Uterus (tissue), 4 donors: ENCODE measurements around the gene MCM5. TPM values are rescaled to one million over a fixed set of nuclear protein-coding genes. Genes with fewer than 3 reads are reported as not detected.

Source experiments
- DNase-seq, 2 donors: peaks; one replicate each; pipeline ENCODE4 v3.0.0-alpha.2; 2019 to 2020
- H3K27ac ChIP-seq, 2 donors: fragments of 200-600 bp; sonication (generic); 1 replicate in 1 of 2; 2 replicates in 1 of 2; pipeline ENCODE4 v1.5.1; 2016 to 2018
- H3K27me3 ChIP-seq, 2 donors: fragments of 200-600 bp; sonication (generic); one replicate each; pipeline ENCODE4 v1.5.1; 2018 to 2019; ENCODE audit warnings: control low read depth in 1 of 2
- H3K36me3 ChIP-seq, 2 donors: fragments of 200-600 bp; sonication (generic); one replicate each; pipeline ENCODE4 v1.5.1; 2019; ENCODE audit warnings: control low read depth in 1 of 2
- H3K4me1 ChIP-seq, 2 donors: fragments of 200-600 bp; sonication (generic); one replicate each; pipeline ENCODE4 v1.5.1; 2018 to 2019; ENCODE audit warnings: control low read depth in 1 of 2
- H3K4me3 ChIP-seq, 2 donors: fragments of 200-600 bp; sonication (generic); 1 replicate in 1 of 2; 2 replicates in 1 of 2; pipeline ENCODE4 v1.5.1; 2018 to 2019; ENCODE audit warnings: mild to moderate bottlenecking in 1 of 2
- H3K9me3 ChIP-seq, 2 donors: fragments of 200-600 bp; sonication (generic); one replicate each; pipeline ENCODE4 v1.5.1; 2019; ENCODE audit warnings: control low read depth in 1 of 2
- POLR2A ChIP-seq, 2 donors: fragments of 450-650 bp; IDR thresholded peaks; one replicate each; pipeline ENCODE4 v1.6.1; 2016; ENCODE audit warnings: antibody characterized with exemption in 2 of 2, mild to moderate bottlenecking in 1 of 2, moderate library complexity in 1 of 2
- intact Hi-C: fragments of 100-400 bp; cut with DNase I; formaldehyde crosslinking; loops from one replicate; pipeline ENCODE4 v1.15.1; 2023; ENCODE audit warnings: low total_unique reads
- total RNA-seq, 4 donors: library from RNA; depleted of rRNA in 3 of 4; stranded (reverse); fragments of >200 nt in 3 of 4; gene quantifications; one replicate each; pipeline versions ENCODE4 v1.1.0 to v1.2.4, GENCODE V29; 2014 to 2023
- TF ChIP-seq, protein P1 (sequence below), 4 experiments: fragments of 200-600 bp in 2 of 4; fragments of 450-650 bp in 2 of 4; sonication (generic) in 2 of 4; IDR thresholded peaks; one replicate each; pipeline ENCODE4 v1.5.1; 2016 to 2019; ENCODE audit warnings: antibody characterized with exemption in 4 of 4, mild to moderate bottlenecking in 2 of 4, moderate library complexity in 1 of 4
- donor health status: DM: yes; HTN: yes; CAD: no.

MCM5 gene
- total RNA-seq, 4 donors from 2014 or later = 15.9 to 60.6 (median 40.3) TPM

DNA sequence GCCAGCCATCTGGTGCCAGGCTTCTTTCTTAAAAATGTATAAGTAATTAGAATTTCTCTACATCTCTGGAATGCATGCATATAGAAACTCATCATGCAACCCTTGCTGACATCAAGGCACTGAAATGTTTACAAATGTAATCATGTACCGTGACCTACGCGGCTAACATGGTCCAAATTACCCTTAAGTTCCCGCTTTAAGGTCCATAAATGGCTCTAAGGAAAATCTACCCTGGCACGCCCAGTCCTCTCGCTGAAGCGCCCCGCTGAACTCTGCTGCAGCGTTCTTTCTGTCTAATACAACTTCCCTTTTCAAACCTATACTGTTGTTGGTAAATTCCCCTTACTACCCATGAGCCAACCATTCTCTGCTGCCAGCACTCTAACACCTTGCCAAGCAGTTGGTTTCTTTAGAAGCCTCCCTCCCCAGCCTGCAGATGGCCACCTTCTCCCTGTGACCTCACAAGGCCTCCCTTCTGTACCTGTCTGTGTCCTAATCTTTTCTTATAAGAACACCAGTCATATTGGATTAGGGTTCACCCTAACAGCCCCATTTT is 32.5 kb upstream of the MCM5 start:
- DNase-seq = no peak
- Histone ChIP-seq H3K27ac (no peak overlapping the region), H3K9me3 (no peaks in the 10 kb centered on the region), H3K4me3 (no peak overlapping the region), H3K27me3 (no peaks in the 10 kb centered on the region), H3K4me1 (peaks cover 0 to 2% of the 10 kb centered on the region in 2 donors), H3K36me3 (no peaks in the 10 kb centered on the region)
- intact Hi-C loops = no loop called here
- TF ChIP-seq, protein P1, sequence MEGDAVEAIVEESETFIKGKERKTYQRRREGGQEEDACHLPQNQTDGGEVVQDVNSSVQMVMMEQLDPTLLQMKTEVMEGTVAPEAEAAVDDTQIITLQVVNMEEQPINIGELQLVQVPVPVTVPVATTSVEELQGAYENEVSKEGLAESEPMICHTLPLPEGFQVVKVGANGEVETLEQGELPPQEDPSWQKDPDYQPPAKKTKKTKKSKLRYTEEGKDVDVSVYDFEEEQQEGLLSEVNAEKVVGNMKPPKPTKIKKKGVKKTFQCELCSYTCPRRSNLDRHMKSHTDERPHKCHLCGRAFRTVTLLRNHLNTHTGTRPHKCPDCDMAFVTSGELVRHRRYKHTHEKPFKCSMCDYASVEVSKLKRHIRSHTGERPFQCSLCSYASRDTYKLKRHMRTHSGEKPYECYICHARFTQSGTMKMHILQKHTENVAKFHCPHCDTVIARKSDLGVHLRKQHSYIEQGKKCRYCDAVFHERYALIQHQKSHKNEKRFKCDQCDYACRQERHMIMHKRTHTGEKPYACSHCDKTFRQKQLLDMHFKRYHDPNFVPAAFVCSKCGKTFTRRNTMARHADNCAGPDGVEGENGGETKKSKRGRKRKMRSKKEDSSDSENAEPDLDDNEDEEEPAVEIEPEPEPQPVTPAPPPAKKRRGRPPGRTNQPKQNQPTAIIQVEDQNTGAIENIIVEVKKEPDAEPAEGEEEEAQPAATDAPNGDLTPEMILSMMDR (IDR thresholded peaks at IDR 0.05) = no peak
- no peak for TF ChIP-seq POLR2A (IDR thresholded peaks at IDR 0.05)

DNA sequence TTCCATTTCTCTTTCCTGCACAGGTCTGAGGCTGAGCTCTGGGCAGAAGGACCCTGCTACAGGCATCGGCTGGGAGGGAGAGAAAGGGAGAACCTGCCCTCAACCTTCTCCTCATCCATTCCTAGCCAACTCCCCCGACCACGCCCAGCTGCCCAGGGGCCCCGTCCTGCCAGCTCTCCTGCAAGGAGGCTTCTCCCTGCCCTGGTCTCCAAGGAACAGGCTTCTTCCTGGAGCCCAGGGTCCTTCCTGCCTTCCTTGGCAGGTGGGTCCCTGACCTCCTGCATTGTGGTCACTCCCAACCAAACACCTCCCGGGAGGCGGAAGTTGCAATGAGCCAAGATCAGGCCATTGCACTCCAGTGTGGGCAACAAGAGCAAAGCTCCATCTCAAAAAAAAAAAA is 31.6 kb upstream of the MCM5 start:
- intact Hi-C loops = no loop called here
- Histone ChIP-seq H3K4me1 (peaks cover 0 to 2% of the 10 kb centered on the region in 2 donors), H3K9me3 (no peaks in the 10 kb centered on the region), H3K36me3 (no peaks in the 10 kb centered on the region), H3K27me3 (no peaks in the 10 kb centered on the region), H3K27ac (no peak overlapping the region), H3K4me3 (no peak overlapping the region)
- DNase-seq = no peak
- TF ChIP-seq, protein P1 (IDR thresholded peaks at IDR 0.05) = no peak
- no peak for TF ChIP-seq POLR2A (IDR thresholded peaks at IDR 0.05)

GRCh38 chr22:35369996-35370395 is 29.9 kb upstream of the MCM5 start:
- TF ChIP-seq, protein P1 (IDR thresholded peaks at IDR 0.05) = no peak
- no peak for TF ChIP-seq POLR2A (IDR thresholded peaks at IDR 0.05)
- no peak overlapping the region for H3K27ac ChIP-seq
- H3K27me3 ChIP-seq = no peaks in the 10 kb centered on the region
- H3K4me3 ChIP-seq = no peak overlapping the region
- H3K4me1 ChIP-seq = peaks cover 0 to 2% of the 10 kb centered on the region in 2 donors
- no peaks in the 10 kb centered on the region for H3K36me3 ChIP-seq
- DNase-seq = no peak
- no peaks in the 10 kb centered on the region for H3K9me3 ChIP-seq
- intact Hi-C loops = no loop called here

DNA sequence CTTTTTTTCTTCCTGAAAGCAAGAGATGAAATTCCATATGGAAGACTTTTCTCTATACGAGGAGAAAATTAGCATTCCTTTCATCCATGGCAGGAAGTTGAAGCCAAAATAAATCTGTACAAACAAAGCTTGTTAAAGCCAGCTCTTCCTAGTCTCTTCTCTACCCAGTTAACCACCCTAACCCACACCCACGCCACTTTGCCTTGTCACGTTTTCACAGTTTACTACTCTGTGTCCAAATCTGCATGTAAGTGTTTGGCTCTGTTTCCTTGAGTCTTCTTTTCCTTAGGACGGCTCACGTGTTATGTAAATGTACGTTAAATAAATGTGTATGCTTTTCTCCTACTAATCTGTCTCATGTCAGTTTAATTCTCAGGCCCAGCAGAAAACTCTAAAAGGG is 26.2 kb upstream of the MCM5 start:
- Histone ChIP-seq H3K4me1 (peaks cover 0 to 2% of the 10 kb centered on the region in 2 donors), H3K36me3 (no peaks in the 10 kb centered on the region), H3K4me3 (no peak overlapping the region), H3K27ac (no peak overlapping the region), H3K27me3 (no peaks in the 10 kb centered on the region), H3K9me3 (no peaks in the 10 kb centered on the region)
- TF ChIP-seq, protein P1 (IDR thresholded peaks at IDR 0.05) = no peak
- no peak for TF ChIP-seq POLR2A (IDR thresholded peaks at IDR 0.05)
- DNase-seq = no peak
- intact Hi-C loops = no loop called here

GRCh38 chr22:35375031-35375430 is 24.9 kb upstream of the MCM5 start:
- H3K9me3 ChIP-seq = no peaks in the 10 kb centered on the region
- no peaks in the 10 kb centered on the region for H3K36me3 ChIP-seq
- no peaks in the 10 kb centered on the region for H3K27me3 ChIP-seq
- TF ChIP-seq, protein P1 (IDR thresholded peaks at IDR 0.05) = no peak
- TF ChIP-seq POLR2A (IDR thresholded peaks at IDR 0.05) = no peak
- no peak overlapping the region for H3K27ac ChIP-seq
- intact Hi-C loops = no loop called here
- peaks cover 0 to 2% of the 10 kb centered on the region in 2 donors for H3K4me1 ChIP-seq
- no peak for DNase-seq
- H3K4me3 ChIP-seq = no peak overlapping the region
